ENCODE data around the gene TBKBP1. TPM values are rescaled to one million over a fixed set of nuclear protein-coding genes. Genes with fewer than 3 reads are reported as not detected.

Gene TBKBP1
- polyA plus RNA-seq, 1 donor = 34.0 TPM

DNA sequence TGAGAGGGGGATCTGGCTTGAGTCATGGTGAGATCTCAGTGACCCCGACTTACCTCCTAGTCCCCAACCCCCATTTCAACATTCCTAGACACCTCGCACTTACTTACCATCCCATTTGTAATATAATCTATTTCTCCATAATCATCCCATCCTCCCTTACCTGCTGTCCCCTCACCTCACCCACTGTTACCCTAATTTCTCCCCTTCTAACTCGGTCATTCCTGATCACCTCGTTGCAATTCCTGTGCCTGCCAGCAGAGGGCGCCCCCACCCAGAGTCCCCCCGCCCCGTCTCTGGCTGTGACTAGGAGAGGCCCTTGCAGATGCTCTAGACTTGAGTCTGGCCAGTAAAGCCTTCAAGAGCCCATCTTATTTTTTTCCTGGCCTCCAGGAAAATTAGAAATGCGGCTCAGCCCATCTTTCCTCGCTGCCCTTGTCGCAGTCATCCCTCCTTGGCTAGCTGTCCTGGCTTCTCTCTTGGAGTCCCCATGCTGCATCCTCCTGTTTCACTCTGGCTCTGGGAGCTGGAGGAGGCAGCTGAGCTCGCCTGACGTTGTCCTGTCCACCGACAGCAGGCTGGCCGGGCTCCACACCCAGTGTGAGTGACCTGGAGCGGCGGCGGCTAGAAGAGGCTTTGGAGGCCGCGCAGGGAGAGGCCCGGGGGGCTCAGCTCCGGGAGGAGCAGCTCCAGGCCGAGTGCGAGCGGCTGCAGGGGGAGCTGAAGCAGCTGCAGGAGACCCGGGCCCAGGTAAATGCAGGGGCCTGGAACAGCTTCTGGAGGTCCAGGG is 5.0 kb downstream of the TBKBP1 start:
- DNase-seq (ENCODE audit: low read depth) = no peak

DNA sequence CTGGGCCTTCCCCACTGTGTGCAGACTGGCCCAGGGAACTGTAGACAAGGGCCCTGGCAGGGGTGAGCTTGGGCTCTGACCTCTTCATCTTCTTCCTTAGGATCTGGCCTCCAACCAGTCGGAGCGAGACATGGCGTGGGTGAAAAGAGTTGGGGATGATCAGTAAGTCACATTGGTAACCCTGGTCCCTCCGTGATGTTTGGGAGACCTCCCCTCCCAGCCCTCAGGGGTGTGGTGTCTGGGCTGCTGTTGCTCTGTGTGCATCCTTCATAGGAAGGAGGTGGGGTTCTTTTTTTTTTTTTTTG is 5.5 kb downstream of the TBKBP1 start:
- no peak for DNase-seq (ENCODE audit: low read depth)

DNA sequence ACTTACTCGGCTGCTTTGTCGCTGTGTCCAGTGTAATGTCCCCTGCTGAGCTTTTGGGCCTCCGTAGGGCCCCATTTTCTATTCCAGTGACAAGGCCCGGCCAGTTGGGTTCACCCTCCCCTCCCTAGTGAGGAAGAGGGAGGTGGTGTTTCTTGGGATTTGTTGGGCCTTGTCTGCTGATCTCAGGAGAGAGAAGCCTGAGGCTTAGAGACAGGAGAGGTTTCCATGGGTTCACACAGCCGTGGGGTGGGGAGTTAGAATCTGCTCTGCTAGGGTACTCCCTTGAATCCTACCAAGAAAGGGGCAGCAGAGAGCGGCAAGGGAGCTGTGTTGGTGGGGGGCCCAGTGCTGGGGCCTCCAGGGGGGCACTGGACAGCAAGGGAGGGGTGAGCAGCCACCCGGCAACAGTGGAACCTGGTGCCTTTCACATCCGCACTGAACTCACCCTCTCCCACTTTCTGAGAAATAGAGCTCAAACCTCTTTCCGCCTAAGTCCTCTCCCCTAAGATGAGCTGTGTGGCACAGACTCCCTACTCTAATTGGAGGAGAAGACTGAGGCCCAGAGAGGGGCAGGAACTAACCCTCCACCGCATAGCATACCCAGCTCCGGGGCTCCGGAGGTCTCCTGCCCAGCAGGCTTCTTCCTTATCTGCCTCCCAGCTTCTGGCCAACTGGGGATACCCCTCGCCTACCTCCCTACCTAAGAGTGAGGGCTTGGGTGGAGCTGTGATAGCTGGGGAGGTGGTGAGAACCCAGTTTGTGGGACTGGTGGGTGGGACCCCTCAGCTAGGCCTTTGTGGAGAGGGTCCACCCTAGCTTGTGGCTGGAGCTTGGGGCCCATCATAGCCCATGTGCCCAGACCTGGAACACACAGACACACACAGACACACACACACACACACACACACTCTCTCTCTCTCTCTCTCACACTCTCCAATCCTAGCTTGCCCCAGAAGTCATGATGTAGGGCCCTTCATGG is 6.8 kb downstream of the TBKBP1 start:
- DNase-seq (ENCODE audit: low read depth) = no peak

DNA sequence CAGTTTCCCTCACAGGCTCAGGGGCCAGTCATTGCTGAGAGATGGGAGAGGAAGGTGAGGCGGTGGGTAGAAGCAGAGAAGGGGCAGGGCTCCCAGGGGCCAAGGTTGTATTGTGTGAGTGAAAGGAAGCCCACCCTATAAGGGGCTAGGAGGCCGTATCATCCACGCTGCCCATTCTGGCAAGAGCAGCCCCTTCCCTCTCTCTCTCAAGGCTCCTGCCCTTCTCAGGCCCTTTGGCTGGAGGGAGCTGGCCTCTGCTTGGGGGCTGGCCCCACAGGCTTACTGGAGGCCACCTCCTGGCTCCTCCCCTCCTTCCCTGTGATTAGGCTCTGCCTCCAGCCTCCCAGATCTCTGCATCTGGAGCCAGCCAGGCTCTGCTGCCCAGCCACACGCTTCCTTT is 7.6 kb downstream of the TBKBP1 start:
- DNase-seq (ENCODE audit: low read depth) = no peak

DNA sequence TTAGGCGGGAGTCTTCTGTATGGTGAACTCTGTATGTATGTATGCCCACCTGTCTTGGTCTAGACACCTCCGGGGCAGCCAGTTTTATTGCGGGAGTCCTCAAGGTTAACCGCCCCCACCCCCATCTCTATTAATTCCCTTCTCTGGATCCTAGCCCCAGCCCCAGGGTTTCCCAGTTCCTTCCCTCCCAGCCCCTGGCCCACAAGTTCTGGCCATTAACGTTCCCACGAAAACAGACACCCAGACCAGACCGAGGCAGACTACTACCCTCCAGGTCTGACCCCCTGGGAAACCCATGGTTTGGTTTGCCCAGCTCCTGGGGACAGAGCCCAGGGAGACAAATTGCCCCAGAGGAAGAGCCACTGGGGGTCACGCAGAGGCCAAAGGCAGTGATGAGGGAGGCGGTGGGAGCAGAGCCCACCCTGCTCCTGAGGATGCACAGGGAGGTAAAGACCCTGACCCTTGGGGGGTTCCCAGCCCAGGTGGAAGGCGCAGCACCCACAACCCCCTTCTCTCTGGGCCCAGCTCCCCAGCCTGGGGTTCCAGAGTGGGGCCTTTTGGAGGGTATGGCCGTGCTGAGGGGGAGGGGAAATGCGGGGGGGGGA is 8.5 kb downstream of the TBKBP1 start:
- no peak for DNase-seq (ENCODE audit: low read depth)

DNA sequence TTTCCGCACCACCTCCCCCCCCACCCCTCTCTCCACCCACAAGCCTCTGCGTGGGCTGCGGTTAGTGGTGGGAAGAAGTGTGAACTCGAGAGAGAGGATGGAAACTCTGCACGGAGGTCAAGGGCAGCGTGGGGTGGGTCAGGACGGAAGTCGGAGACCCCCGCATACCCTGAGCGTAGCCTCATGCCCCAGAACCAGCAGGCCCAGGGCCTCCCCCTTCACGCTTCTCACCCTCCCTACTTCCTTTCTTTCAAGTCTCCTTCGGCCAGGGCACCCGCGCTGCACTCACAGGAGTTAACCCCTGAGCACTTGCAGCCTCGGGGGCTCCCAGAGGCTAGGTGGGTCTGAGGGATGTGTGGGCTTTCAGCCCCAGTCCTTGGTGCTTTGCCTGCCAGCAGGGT is 9.2 kb downstream of the TBKBP1 start:
- no peak for DNase-seq (ENCODE audit: low read depth)

DNA sequence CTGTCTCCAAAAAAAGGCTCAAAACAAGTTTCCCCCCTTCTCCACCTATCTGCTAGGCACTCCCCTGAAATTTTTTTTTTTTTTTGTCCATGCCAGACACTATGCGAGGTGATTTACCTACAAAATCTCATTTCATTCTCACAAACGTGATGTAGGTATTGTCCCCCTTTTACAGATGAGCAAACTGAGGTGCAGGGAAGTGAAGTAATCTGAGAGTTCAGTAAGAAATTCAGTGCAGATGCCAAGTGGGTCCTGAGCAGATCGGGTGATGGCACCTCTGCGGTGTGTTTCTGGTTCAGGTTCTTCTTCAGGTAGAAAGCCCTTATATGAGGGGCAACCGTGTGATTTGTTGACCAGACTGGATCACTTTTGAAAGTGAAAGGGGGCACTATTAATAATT is 9.7 kb downstream of the TBKBP1 start:
- DNase-seq (ENCODE audit: low read depth) = no peak

DNA sequence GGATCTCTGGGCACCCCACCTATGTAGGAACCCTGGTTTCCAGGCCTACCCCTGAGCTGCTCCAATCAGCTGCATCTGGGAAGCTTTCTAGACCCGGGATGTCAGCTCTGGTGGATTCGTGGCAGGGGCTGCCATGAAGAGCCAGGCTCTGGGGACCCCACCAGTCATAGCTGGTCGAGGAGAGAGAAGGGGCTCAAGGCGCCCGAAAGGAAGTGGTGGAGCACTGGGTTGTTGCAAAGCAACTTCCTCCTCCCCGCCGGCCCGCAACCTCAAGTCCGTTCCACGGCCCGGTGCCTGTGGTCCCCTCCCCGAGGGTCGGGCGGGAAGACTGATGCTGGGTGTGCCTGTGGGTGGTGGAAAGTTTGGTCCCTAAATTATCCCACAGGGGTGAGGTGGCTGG is 10.2 kb downstream of the TBKBP1 start:
- DNase-seq (ENCODE audit: low read depth) = no peak

DNA sequence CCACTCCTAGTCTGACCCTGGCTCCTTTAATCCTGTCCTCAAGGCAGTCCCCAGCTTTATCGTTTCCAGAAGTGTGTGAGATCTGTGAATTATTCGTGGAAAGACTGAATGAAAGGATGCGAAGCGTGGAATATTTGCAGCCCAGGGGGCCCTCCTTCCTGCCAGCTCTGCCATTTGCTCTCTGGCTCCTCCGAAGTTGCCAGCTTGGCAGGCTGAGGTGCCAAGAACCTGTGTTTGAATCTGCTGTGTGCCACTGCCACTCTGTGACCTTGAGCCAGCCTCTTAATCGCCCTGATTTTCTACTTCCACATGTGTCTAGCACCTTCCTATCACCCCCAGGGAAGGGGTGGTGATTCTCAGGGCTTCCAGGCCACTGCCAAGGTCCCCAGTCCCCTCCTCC is 10.8 kb downstream of the TBKBP1 start:
- DNase-seq (ENCODE audit: low read depth) = no peak

DNA sequence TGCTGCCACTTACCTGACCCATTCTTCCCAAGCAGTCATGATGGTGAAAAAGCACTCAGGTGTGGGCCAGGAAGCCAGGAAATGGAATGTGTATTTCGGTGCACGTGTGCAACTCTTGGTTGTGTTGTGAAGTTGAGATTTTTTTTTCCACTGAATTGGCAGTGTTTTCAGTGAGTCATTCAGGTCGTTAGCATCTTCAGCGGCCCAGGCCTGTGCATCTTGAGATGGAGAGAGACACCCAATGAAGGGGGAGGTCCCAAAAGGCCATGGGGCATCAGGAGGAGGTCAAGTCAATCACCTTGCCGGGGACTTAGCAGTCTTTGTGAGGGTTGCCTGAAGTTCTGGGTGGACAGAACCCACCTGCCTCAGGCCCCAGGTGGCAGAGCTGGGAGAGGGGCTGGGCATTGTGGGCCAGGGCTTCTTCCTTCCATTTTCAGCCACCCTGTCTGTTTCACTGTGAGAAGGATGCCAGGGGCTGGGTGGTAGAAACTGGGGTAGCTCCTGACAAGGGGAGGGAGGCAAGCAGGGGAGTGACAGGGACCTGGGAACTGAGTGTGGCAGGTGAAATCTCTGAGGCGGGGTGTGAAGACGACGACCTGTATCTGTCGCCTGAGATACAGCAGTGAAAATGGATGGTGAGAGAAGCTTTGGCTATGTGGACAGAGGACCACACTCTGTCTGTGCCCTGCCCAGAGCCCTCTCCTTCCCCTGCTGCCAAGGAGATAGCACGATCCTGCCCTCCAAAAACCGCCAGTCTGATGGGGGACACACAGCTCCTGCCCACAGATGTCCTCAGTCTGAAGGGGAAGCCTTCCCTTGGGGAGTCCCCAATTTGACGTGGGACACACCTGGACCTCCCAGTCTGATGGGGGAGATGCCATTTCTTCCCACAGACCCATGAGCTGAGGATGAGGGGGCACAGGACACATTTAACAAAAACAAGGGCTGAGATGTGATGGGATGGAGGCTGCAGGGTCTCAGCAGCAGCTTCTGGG is 11.9 kb downstream of the TBKBP1 start:
- DNase-seq (ENCODE audit: low read depth) = no peak

DNA sequence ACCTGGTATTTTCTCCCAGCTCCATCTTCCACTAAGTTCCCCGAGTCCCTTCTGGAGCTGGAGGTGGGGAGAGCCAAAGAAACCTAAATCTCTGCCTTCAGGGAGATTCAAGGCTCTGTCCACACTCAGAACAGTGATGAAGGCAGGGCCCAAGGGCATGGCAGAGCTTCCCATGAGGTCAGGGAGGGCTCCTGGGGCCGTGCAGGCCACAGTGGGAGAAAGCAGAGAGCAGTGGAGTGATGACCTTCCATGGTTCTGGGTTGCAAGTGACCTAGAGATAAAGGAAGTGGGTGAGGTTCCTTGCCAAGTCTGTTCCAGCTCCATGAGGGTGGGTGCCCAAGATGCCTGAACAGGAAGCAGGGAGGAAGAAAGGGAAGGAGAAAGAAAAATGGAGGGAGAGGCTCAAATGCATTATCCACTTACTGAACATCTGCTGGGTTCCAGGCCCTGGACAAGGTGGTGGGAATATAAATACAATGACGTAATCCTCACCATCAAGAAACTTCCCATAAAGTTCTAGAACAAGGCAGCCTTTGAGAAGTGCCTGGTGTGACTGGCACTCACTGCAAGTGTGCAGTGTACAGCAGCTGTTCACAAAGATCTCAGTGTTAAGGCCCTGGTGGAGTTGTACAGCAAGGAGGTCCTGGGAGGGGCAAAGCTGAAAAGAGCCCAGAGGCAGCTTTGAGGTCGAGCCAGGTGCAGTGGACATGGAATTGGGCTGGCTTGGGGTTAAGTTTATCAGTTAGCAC is 13.3 kb downstream of the TBKBP1 start:
- DNase-seq (ENCODE audit: low read depth) = no peak

DNA sequence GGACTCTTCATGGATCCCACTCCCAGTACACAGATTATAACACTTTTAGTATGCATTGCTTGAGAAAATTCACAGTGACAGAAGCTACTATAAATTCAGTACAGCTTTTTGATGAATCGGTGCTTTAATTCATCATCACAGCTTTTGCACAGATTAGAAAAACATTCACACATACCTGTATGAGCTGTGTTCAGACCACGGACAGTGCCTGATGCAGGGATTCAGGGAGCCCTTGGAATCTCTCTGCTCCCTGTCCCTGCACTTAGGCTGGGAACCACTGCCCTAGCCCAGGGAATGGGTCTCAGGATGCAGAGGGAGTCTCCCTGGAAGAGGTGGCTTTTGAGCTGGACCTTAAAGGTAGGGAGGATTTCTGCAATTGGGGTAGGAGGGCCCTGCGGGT is 13.9 kb downstream of the TBKBP1 start:
- no peak for DNase-seq (ENCODE audit: low read depth)

DNA sequence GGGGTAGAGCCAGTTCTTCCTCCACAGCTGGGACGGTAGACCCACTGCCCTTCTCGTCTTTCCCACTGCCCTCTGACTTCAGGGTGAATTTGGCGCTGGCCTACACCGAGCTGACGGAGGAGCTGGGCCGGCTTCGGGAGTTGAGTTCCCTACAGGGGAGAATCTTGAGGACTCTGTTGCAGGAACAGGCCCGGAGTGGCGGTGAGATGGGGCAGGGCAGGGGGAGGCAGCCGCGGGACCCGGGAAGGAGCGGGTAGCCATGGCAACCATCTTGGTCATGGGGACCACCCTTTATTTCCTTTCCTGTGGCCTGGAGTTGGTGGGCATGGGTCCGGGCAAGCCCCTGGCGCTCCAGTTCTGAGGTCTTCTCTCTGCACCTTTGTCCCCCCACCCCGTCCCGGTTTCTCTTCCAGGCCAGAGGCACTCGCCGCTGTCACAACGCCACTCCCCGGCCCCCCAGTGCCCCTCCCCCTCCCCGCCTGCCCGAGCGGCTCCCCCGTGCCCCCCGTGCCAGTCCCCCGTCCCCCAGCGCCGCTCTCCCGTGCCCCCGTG is 14.4 kb downstream of the TBKBP1 start:
- DNase-seq (ENCODE audit: low read depth) = no peak

DNA sequence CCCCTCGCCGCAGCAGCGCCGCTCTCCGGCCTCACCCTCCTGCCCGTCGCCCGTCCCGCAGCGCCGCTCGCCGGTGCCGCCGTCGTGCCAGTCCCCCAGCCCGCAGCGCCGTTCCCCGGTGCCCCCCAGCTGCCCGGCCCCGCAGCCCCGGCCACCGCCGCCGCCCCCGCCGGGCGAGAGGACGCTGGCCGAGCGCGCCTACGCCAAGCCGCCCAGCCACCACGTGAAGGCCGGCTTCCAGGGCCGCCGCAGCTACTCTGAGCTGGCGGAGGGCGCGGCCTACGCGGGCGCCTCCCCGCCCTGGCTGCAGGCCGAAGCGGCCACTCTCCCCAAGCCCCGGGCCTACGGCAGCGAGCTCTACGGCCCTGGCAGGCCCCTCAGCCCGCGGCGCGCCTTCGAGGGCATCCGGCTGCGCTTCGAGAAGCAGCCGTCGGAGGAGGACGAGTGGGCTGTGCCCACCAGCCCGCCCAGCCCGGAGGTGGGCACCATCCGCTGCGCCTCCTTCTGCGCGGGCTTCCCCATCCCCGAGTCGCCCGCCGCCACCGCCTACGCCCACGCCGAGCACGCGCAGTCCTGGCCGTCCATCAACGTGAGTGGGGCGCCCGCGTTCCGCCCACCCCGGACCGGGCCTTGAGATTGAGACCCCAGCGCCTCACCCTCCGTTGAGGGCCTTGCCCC is 15.0 kb downstream of the TBKBP1 start:
- DNase-seq (ENCODE audit: low read depth) = no peak

DNA sequence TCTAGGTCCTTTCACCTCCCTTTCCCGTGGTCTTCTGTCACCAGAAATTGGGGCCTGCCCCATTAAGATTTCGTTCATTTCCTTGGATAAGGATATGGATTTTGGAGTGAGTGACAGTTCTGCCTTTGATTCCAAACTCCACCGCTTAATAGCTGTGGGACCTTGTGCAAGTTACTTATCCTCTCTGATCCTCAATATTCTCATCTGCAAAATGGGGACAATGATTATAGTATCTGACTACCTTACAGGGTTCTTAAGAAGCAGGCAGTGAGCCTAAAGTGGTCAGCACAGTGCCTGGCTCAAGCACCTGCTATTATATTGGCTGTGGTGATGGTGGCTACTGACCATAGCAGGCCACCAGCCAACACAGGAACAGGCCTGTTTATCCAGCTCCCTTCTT is 15.6 kb downstream of the TBKBP1 start:
- no peak for DNase-seq (ENCODE audit: low read depth)

DNA sequence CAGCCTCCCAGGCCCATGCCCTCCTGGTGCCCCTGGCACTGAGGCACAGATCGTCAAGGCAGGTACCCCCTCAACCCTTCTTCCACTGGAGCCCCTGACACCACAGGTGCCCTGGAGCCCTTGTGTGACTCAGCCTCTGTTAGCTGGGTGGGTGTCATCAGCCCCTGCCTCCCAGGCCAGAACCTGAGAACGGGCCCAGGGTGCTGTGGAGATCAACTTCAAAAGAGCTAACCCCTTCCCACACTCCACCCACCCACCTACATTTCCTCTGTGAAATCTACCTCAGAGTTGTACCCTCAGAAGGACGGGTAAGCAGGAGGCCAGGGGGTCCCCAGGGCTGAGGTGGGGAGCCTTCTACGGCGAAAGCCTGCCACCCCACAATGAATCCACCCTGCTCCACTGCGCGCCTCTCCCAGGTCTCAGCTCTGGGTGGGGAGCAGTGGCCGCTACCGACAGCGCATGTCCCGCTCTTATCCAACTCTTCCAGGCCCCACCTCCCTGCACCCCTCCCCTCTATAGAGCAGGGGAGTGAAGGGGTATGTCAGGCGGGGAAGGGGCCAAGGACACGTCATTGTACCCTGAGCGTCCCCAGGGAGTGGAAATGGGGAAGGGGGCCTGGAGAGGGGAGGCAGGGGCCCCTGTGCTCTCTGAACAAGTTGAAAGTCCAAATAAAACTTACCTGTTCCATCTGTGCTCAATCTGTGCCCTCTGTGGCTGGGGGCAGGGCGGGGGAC is 17.6 kb downstream of the TBKBP1 start:
- DNase-seq (ENCODE audit: low read depth) = no peak

DNA sequence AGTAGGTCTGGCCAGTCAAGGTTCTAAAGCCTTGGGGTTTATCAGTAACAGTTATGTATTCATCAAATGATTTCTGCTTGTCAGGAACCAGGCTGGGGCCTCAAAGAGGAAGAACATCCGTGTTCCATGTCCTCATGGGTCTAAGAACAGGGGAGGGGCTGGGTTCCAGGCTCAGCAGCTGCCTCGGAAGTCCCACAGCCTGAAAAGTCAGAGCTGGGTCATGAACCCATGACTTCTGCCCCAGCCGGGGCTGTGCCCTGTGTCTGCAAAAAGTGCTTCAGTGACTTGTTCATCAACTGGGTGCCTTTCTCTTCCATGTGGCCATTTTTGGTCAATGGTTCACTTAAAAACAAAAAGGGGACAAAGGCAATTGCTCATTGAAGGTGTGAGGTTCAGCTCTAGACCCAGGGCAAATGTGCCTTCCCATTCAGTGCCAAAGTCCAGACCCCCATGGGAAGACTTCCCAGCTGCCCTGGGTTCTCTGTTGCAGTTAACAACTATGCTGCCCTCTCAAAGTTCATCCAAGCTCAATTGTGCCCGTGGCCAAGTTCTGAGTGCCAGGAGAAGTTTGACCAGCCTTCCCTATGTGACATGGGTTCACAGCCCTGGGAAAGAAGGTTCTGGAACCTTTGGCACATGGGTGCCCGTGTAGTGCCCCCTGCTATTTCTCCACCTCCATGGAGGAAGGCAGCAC is 18.5 kb downstream of the TBKBP1 start:
- no peak for DNase-seq (ENCODE audit: low read depth)

DNA sequence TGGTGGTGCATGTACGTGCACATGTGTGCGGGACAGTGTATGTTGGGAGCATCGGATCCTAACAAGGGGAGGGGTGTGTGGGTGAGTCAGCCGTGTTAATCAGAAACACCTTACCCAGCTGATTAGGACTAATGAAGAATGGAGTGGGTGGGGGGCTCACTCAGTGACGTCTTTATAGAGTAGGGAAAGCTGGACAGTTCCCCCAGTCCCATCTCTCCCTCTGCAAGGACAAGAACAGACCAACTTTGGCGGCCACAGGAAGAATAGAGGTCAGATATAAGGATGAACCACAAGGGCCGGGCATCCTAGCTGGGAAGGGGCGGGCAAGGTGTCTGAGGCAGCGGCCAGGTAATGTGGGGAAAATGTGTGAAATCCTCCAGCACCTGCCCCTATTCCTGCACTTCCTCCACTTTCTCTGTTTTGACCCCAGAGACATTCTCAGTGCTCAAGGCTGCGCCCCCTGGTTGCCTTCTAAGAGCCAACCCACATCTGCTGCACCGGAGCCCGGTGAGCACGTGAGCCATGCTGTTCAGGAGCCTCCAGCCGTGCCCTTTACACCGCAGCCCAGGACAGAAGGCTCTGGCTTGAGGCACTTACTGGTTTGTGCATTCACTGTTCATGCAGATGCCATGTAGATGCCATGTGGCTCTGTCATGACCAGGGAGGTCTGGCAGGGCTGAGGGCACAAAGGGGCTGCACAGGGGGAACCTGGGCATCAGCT is 20.2 kb downstream of the TBKBP1 start:
- no peak for DNase-seq (ENCODE audit: low read depth)

Data from forelimb muscle (tissue), 1 donor.